SK-N-SH treated with all-trans-retinoic acid at 6 μM for 48 hours (cell line): Measurements from ENCODE around the gene CAV2.

ENCODE experiments used
- ATAC-seq: fragments of 200-7000 bp; cut with Tn5 transposase; 3 replicates; pipeline ENCODE4 v1.9.1; 2020; ENCODE audit warnings: mild to moderate bottlenecking, moderate library complexity
- BACH2 ChIP-seq: fragments of 250-450 bp; sonication (Bioruptor Pico); IDR thresholded peaks from 2 replicates; pipeline ENCODE4 v1.9.0; 2021; ENCODE audit warnings: mild to moderate bottlenecking, borderline replicate concordance
- CSDC2 ChIP-seq: fragments of 250-450 bp; sonication (Bioruptor Pico); IDR thresholded peaks from 2 replicates; pipeline ENCODE4 v1.5.0; 2020; ENCODE audit warnings: mild to moderate bottlenecking, moderate library complexity
- ESRRG ChIP-seq: fragments of 250-450 bp; sonication (Bioruptor Pico); IDR thresholded peaks from 2 replicates; pipeline ENCODE4 v1.6.1; 2021; ENCODE audit warnings: mild to moderate bottlenecking
- GLIS3 ChIP-seq: fragments of 250-450 bp; sonication (Bioruptor Pico); IDR thresholded peaks from 2 replicates; pipeline ENCODE4 v1.5.0; 2020; ENCODE audit warnings: mild to moderate bottlenecking, moderate library complexity
- POU6F1 ChIP-seq: fragments of 250-450 bp; sonication (Bioruptor Pico); IDR thresholded peaks from 2 replicates; pipeline ENCODE4 v1.8.0; 2021; ENCODE audit warnings: low read depth, mild to moderate bottlenecking, moderate library complexity, borderline replicate concordance
- PPARA ChIP-seq: fragments of 250-450 bp; sonication (Bioruptor Pico); IDR thresholded peaks from 2 replicates; pipeline ENCODE4 v1.5.0; 2020; ENCODE audit warnings: mild to moderate bottlenecking, borderline replicate concordance
- RARB ChIP-seq: fragments of 250-450 bp; sonication (Bioruptor Pico); IDR thresholded peaks from 2 replicates; pipeline ENCODE4 v1.8.0; 2021; ENCODE audit warnings: mild to moderate bottlenecking, moderate library complexity
- SNAI2 ChIP-seq: fragments of 250-450 bp; sonication (Bioruptor Pico); IDR thresholded peaks from 2 replicates; pipeline ENCODE4 v1.5.0; 2020; ENCODE audit warnings: mild to moderate bottlenecking, moderate library complexity
- TCF4 ChIP-seq: fragments of 250-450 bp; sonication (Bioruptor Pico); IDR thresholded peaks from 2 replicates; pipeline ENCODE4 v1.8.0; 2021; ENCODE audit warnings: mild to moderate bottlenecking, moderate library complexity, borderline replicate concordance
- TOX ChIP-seq: fragments of 250-450 bp; sonication (Bioruptor Pico); IDR thresholded peaks from 2 replicates; pipeline ENCODE4 v1.8.0; 2021; ENCODE audit warnings: mild to moderate bottlenecking, moderate library complexity, borderline replicate concordance
- TSHZ2 ChIP-seq: fragments of 250-450 bp; sonication (Bioruptor Pico); IDR thresholded peaks from 2 replicates; pipeline ENCODE4 v1.5.0; 2020; ENCODE audit warnings: mild to moderate bottlenecking, moderate library complexity
- ZC3H10 ChIP-seq: fragments of 250-450 bp; sonication (Bioruptor Pico); IDR thresholded peaks from 2 replicates; pipeline ENCODE4 v1.5.1; 2021; ENCODE audit warnings: mild to moderate bottlenecking, moderate library complexity
- ZFP3 ChIP-seq: fragments of 250-450 bp; sonication (Bioruptor Pico); IDR thresholded peaks from 2 replicates; pipeline ENCODE4 v1.5.0; 2020; ENCODE audit warnings: mild to moderate bottlenecking, moderate library complexity
- ZFP30 ChIP-seq: fragments of 450-650 bp; formaldehyde crosslinking; IDR thresholded peaks from 2 replicates; pipeline ENCODE4 v1.5.0; 2022; ENCODE audit warnings: mild to moderate bottlenecking, moderate library complexity
- ZNF565 ChIP-seq: fragments of 450-650 bp; formaldehyde crosslinking; conservative IDR thresholded peaks from 2 replicates; pipeline ENCODE4 v1.5.0; 2020; ENCODE audit warnings: low read depth, mild to moderate bottlenecking, moderate library complexity
- ZNF70 ChIP-seq: fragments of 450-650 bp; formaldehyde crosslinking; IDR thresholded peaks from 2 replicates; pipeline ENCODE4 v1.5.0; 2020; ENCODE audit warnings: mild to moderate bottlenecking, moderate library complexity
- TF ChIP-seq, protein P1 (sequence below): fragments of 250-450 bp; sonication (Bioruptor Pico); IDR thresholded peaks from 2 replicates; pipeline ENCODE4 v1.5.1; 2020; ENCODE audit warnings: low read depth, mild to moderate bottlenecking, moderate library complexity

CAV2 gene

DNA sequence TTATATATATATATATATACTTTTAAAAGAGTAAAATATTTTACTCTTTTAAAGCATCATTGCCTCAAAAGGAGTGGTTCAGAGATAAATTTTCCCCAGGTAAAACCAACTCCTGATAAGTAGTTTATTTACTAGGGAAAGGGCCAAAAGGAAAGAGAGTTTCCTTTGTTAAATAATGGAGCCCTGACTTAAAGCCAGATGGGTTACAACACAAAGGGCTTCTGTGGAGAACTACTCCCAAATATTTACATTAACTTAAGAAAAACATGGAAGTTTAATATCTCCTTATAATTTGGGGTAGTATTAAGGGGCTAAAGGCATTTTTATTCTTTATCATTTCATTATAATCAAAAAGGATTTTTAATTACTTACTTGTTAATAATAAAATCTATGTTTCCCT lies 16.8 kb downstream of the CAV2 start (continued):
- TF ChIP-seq, protein P1, sequence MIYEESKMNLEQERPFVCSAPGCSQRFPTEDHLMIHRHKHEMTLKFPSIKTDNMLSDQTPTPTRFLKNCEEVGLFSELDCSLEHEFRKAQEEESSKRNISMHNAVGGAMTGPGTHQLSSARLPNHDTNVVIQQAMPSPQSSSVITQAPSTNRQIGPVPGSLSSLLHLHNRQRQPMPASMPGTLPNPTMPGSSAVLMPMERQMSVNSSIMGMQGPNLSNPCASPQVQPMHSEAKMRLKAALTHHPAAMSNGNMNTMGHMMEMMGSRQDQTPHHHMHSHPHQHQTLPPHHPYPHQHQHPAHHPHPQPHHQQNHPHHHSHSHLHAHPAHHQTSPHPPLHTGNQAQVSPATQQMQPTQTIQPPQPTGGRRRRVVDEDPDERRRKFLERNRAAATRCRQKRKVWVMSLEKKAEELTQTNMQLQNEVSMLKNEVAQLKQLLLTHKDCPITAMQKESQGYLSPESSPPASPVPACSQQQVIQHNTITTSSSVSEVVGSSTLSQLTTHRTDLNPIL = no peak
- TF ChIP-seq TSHZ2 (CRISPR knock-in tag) = no peak

DNA sequence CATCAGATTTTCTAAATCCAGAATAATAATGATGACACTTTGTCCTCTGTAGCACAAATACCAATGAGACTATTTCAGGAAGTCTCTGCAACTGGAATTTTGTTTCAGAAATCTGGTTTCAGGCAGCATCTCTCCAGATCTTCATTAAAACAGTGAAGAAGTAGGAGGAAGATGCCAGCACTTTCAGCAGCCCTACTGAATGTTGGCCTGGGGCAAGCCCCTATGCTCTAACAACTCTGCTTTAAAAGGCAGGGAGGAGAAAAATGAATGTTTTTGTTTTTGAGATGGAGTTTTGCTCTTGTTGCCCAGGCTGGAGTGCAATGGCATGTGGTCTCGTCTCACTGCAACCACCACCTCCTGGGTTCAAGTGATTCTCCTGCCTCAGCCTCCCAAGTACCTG lies 18.1 kb downstream of the CAV2 start:
- no peak for TF ChIP-seq ZFP3 (CRISPR knock-in tag)
- TF ChIP-seq SNAI2 (CRISPR knock-in tag) = no peak
- TF ChIP-seq PPARA (CRISPR knock-in tag) = no peak
- no peak for TF ChIP-seq POU6F1 (CRISPR knock-in tag)
- no peak for TF ChIP-seq GLIS3 (CRISPR knock-in tag)
- no peak for TF ChIP-seq ZFP30
- TF ChIP-seq BACH2 (CRISPR knock-in tag) = no peak
- TF ChIP-seq, protein P1 = no peak
- no peak for TF ChIP-seq ESRRG (CRISPR knock-in tag)
- TF ChIP-seq ZC3H10 = no peak
- TF ChIP-seq TOX (CRISPR knock-in tag) = no peak
- TF ChIP-seq ZNF70 (CRISPR knock-in tag) = no peak
- no peak for ATAC-seq

GRCh38 chr7:116518961-116519360 lies 19.4 kb downstream of the CAV2 start:
- ATAC-seq = no peak
- TF ChIP-seq CSDC2 (no peak), BACH2 (CRISPR knock-in tag) (no peak), TSHZ2 (CRISPR knock-in tag) (no peak)
- TF ChIP-seq, all 23 proteins: peak for 0

GRCh38 chr7:116521046-116521664 lies 21.6 kb downstream of the CAV2 start:
- no peak for ATAC-seq
- TF ChIP-seq ZNF565 (CRISPR knock-in tag) = no peak
- TF ChIP-seq RARB = no peak
- no peak for TF ChIP-seq TCF4 (CRISPR knock-in tag)
- TF ChIP-seq TSHZ2 (CRISPR knock-in tag) = no peak
- no peak for TF ChIP-seq ZFP30
- TF ChIP-seq ZNF70 (CRISPR knock-in tag) = no peak
- no peak for TF ChIP-seq ZFP3 (CRISPR knock-in tag)
- TF ChIP-seq, all 23 proteins: peak for 0
